ENCODE results near the gene TMEM179. TPM values are rescaled to one million over a fixed set of nuclear protein-coding genes. Genes with fewer than 3 reads are reported as not detected.

TMEM179 gene
- total RNA-seq, 1 experiment from 2014 or later, result 11.4 TPM

- H4K20me1 ChIP-seq (ENCODE audit: control insufficient read depth, insufficient read depth, insufficient read length), result no peaks in the 10 kb centered on the region
- no peak overlapping the region for H3K27ac Mint-ChIP-seq
- no peak overlapping the region for H3K4me3 Mint-ChIP-seq
- H3K27me3 ChIP-seq (ENCODE audit: insufficient read depth, low read length), result no peaks in the 10 kb centered on the region
- no peaks in the 10 kb centered on the region for H3K4me1 ChIP-seq (ENCODE audit: insufficient read depth, low read length)
- no peak for TF ChIP-seq CTCF (conservative IDR thresholded peaks at IDR 0.05)
- no peak overlapping the region for H2BK120ac ChIP-seq (ENCODE audit: low read depth, low read length, poor library complexity, severe bottlenecking)
- peaks cover 30% of the 10 kb centered on the region for H3K27me3 Mint-ChIP-seq (ENCODE audit: low read depth)
- no peak overlapping the region for H2AFZ ChIP-seq (ENCODE audit: low read length)
- no peak overlapping the region for H4K5ac ChIP-seq (ENCODE audit: insufficient read length, low read depth, low read length)
- H3K9ac ChIP-seq (ENCODE audit: extremely low read depth, insufficient read length, low read length), result no peak overlapping the region
- H3K27ac ChIP-seq (ENCODE audit: insufficient read length, low read depth, low read length), result no peak overlapping the region
- no peak overlapping the region for H3K56ac ChIP-seq (ENCODE audit: insufficient read length, low read depth, low read length)
- no peak overlapping the region for H3K14ac ChIP-seq (ENCODE audit: insufficient read depth, low read length)
- no peak overlapping the region for H4K8ac ChIP-seq (replicated peaks; ENCODE audit: insufficient read length, low read depth, low read length)
- no peak overlapping the region for H2BK20ac ChIP-seq (ENCODE audit: low read depth, low read length, poor library complexity, severe bottlenecking)
- H2BK12ac ChIP-seq (ENCODE audit: insufficient read length, low read depth, low read length), result no peak overlapping the region
- peaks cover 8 to 16% of the 10 kb centered on the region in 2 experiments for H3K9me3 Mint-ChIP-seq
- H3K4me2 ChIP-seq (ENCODE audit: insufficient read depth, insufficient read length, low read length), result no peak overlapping the region
- H2BK5ac ChIP-seq (ENCODE audit: insufficient read length, low read length), result no peak overlapping the region
- H4K91ac ChIP-seq (ENCODE audit: insufficient read length, low read depth, low read length), result no peak overlapping the region
- H3K4ac ChIP-seq (ENCODE audit: low read depth, low read length), result no peak overlapping the region
- H2AK5ac ChIP-seq (ENCODE audit: insufficient read length, low read length), result no peak overlapping the region
- H3K18ac ChIP-seq (ENCODE audit: insufficient read length, low read depth, low read length), result no peak overlapping the region
- no peak overlapping the region for H3K23ac ChIP-seq (ENCODE audit: insufficient read length, low read depth, low read length)
- no peak for DNase-seq
- no peaks in the 10 kb centered on the region for H3K79me1 ChIP-seq (ENCODE audit: insufficient read depth, low read depth, low read length, poor library complexity, severe bottlenecking)
- no peaks in the 10 kb centered on the region for H3K9me3 ChIP-seq (ENCODE audit: control insufficient read depth, low read depth, low read length)
- no peak overlapping the region for H3T11ph ChIP-seq (ENCODE audit: low read length)
- H3K23me2 ChIP-seq (ENCODE audit: insufficient read length, low read depth, low read length, poor library complexity, severe bottlenecking), result no peaks in the 10 kb centered on the region
- H3K4me1 Mint-ChIP-seq, result peaks cover 13 to 18% of the 10 kb centered on the region in 2 experiments
- no CpG with 5 or more reads among the region's 8 CpGs for WGBS (ENCODE audit: extremely low coverage, insufficient read length, low lambda C conversion rate)
- peaks cover 5 to 8% (median 5%) of the 10 kb centered on the region in 3 experiments; a peak in 5 of 7 replicates for H3K36me3 Mint-ChIP-seq (ENCODE audit: insufficient read depth in 1 of 3, low read depth in 3 of 3)
- H2BK15ac ChIP-seq (ENCODE audit: low read depth, low read length), result no peak overlapping the region
- H3K79me2 ChIP-seq (ENCODE audit: insufficient read depth, low read length), result no peaks in the 10 kb centered on the region
Measured at GRCh38 chr14:104643306-104643705, 38.7 kb upstream of the TMEM179 start.

Data from H9 (cell line).